Sciatic nerve (tissue), 2 donors: ENCODE data around the gene CPB2. TPM values are rescaled to one million over a fixed set of nuclear protein-coding genes. Genes with fewer than 3 reads are reported as not detected.

Source experiments
- ATAC-seq: fragments of 200-7000 bp; cut with Tn5 transposase; one replicate; pipeline ENCODE4 v1.9.1; 2020; ENCODE audit warnings: mild to moderate bottlenecking, moderate library complexity
- DNase-seq: peaks from one replicate; pipeline ENCODE4 v3.0.0-alpha.2; 2020; ENCODE audit warnings: low spot score
- intact Hi-C: fragments of 100-400 bp; cut with DNase I; formaldehyde crosslinking; loops from one replicate; pipeline ENCODE4 v1.14.2; 2022
- total RNA-seq: library from RNA; stranded (reverse); fragmentation: NEBNext Ultra II Directional; extraction: Animal tissue kit (Norgen Biotek cat#: 25700); gene quantifications from one replicate; pipeline ENCODE4 v1.2.1, GENCODE V29; 2021
- donor health status: DM: no; HTN: no; CAD: no.
- donor health status: DM: no; HTN: no; CAD: no.

The CPB2 gene
- total RNA-seq, 1 donor from 2014 or later: not detected

GRCh38 chr13:46059405-46059804, 45.4 kb downstream of the CPB2 start:
- DNase-seq: no peak
- ATAC-seq: no peak
- intact Hi-C loops: no loop called here

- ATAC-seq (no peak), DNase-seq (no peak)
- intact Hi-C loops: no loop called here
Measured at GRCh38 chr13:46058268-46058667, 46.6 kb downstream of the CPB2 start.

DNA sequence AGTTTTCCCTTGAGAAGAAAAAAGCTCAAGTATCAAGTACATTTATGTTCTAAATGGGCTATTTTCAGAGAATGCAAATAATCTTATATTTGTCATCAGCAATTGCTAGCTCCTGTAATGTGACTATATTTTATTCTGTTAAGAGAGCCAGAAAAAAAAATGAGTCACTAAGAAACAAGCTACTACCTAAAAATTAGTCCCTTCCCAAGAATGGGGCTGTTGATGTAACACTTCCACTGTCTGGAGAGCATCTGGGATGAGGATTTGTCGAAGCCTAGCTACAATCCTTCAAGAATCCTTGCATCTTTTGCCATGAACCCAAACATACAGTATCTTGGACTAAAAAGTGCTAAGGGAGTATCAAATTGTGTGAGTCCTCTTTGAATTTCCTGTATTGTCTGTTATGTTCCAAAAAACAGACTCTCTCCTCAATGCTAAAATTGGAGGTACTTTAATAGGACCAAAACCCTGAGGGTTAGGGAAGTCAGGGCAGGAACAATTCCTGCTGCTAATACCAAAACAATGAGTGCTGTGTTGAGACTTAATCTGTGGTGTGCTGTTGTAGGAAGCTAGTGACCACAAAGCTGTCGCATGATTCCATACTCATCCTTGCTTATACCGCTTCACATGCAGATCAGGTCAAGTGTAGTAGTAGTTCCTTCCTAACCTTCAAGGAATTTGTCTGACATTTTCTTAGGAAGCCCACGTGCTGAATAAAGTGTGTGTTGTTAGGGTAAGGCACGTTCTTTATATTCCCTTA, 47.4 kb downstream of the CPB2 start:
- intact Hi-C loops: no loop called here
- ATAC-seq (no peak), DNase-seq (no peak)

GRCh38 chr13:46053162-46054012, 51.4 kb downstream of the CPB2 start:
- no peak for ATAC-seq
- intact Hi-C loops: no loop called here
- DNase-seq: no peak

DNA sequence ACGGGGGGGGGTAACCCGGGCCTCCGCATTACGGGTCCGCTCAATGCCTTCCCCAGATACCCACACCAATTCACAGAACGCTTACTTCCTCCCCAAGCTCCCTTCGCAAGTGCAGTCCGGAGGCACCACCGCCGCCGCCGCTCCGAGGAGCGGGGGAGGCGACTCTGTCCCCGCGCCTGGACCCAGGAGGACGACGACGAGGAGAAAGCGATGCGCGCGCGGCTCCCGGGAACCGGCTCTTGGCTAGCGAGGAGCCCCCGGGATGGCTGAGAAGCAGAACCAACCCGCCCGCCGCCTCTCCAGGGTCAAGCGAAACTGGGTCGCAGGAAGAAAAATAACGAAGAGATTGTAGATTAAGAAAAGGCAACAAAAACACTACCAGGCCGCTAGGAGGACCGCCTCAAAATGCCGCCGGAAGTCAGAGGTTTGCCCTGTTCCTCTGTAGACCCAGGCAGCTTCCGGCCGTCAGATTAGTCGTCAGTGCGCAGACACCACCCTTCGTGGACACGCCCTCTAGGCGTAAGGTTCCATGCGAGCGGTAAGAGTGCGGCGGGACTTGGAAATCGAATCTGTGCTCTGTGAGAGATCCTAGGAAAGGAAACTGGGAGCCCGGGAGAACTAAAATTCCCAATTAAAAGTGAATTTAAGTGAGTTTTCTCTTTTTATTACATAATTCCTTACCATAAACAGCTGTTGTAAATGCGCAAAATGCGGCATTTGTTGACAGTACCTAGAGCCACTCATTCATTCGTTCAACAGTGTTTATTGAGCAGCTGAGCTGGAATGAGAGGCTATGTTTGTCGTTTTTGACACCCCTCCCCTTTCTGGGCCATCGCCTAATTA, 52.3 kb downstream of the CPB2 start, which contains the start of gene ZC3H13:
ZC3H13 (minus strand) TSS at position 428 of the 843 bp plus-strand sequence. CDS start 7,239 bp downstream, outside the sequence.
- intact Hi-C loops: no loop called here
- peak; percentile 94 for DNase-seq
- peak; percentile 100 for ATAC-seq

DNA sequence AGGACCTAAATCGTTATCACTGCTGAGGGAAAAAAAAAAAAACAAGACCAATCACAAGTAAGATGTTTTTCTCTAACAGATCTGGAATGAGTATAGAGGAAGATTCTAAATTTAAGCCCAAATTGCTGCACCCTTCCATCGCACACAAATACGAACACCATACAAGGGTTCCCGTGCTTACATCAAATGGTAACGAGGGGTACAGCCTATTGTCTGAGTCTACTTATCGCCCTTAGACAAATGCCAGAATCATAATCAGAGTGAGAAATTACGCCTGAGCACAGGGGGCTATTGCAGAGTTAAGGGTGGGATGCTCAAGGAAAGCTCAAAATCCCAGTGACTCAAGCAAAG, 52.9 kb downstream of the CPB2 start:
- intact Hi-C loops: no loop called here
- DNase-seq (no peak), ATAC-seq (peak; percentile 35)

DNA sequence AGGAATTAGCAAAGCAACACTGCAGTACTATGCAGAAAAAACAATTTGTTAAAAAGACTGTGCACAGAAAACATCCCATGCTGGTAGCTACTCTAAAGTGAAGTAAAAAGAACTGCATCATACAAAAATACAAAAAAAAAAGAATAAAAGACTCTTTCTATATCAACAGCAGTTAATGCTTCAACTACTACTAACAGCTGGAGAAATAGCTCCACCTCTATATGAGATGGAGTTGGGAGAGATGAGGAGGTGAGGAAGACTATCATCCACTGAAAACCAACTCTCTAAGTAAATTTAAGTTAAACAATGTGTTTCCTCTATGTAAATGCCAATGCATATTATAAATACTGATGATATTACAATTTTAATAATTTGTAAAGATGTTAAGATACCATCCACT, 54.1 kb downstream of the CPB2 start:
- no peak for DNase-seq
- no peak for ATAC-seq

GRCh38 chr13:46045424-46045823, 59.4 kb downstream of the CPB2 start:
- DNase-seq (no peak), ATAC-seq (no peak)
- intact Hi-C loops: no loop called here

More for the DNA sequence above, 54.1 kb downstream of the CPB2 start:
- intact Hi-C loops: no loop called here

DNA sequence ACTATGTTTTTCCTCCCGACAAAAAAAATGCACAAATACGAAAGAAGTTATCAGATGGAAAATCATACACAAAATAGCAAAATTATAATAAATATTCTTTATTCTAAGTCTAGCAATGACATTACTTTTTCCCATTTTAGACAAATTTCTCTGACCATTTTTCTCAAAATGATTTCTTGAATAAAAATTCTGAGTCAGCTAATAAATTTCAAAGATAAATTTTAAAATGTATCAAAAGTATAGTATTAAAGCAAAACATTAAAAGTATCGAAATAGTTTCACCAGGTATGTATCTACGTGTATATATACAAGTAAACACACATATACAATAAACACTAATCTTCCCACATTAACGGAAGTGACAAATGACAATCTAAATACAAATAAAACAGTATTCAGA, 61.2 kb downstream of the CPB2 start:
- no peak for DNase-seq
- ATAC-seq: no peak
- intact Hi-C loops: no loop called here

DNA sequence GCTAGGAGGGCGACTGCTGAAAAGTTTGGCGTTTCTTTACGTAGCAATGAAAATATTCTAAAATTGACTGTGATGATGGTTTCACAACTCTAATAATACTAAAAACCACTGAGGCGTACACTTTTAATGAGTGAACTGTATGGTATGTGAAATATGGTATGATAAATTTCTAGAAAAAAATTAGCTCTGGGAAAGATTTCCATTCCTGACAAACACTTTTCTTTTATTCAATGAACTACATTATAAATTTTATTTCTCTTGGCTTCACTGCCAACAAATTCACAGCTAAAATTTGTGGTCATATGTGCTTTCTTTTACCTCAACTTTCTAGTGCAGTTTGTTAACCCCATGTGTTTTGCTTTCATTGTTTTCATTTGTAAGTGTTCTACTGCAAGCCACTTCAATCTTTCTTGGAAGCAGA, 63.4 kb downstream of the CPB2 start:
- ATAC-seq (no peak), DNase-seq (no peak)
- intact Hi-C loops: no loop called here

DNA sequence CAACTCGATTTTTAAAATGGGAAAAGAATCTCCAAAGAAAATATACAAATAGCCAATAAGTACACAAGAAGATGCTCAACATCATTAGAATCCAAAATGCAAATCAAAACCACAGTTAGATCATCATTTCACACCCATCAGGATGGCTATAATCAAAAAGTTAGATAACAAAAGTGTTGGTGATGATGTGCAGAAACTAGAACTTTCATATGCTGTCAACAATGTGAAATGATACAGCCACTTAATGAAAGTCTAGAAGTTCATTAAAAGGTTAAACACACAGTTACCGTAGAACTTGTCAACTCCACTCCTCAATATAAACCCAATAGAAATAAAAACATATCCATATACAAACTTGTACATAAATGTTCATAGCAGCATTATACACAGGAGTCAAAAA, 64.1 kb downstream of the CPB2 start:
- no peak for ATAC-seq
- intact Hi-C loops: no loop called here
- no peak for DNase-seq

DNA sequence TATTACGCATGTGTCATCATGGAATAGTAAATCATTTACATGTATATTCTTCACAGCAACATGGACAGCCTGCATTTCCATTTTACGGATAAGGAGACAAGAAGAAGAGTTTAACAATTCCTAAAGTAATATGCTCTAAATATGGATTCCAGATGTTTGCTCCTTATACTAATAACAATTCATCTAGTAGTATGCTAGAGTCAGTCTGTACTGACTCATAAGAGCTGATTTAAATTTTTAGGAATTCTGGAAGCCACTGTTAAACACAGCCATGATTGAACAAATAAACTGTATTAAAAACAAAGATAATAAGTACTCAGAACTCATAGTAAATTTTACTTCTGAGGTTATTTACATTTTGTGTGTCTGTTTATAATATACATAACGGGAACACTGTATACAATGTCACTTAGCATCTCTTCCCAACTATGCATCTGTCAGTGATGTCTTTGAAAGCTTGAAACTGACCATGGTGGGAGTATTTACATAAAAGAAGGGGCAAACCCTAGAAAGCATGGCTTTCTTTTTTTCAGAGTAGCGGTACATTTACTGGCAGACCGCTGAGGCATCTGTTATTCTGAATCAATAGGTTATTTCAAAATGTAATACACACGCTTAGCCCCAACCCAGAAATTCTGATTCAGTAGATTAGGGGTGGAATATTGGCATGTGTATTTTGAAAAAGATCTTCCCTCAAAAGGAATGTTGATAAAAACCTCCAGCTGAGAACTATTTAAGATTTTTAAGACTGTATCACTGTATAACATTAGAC, 65.2 kb downstream of the CPB2 start:
- ATAC-seq (no peak), DNase-seq (no peak)
- intact Hi-C loops: no loop called here

- no peak for DNase-seq
- intact Hi-C loops: no loop called here
- no peak for ATAC-seq
Measured at GRCh38 chr13:46038296-46038695, 66.5 kb downstream of the CPB2 start.

GRCh38 chr13:46035066-46035465, 69.8 kb downstream of the CPB2 start:
- intact Hi-C loops: no loop called here
- no peak for ATAC-seq

GRCh38 chr13:46032341-46032740, 72.5 kb downstream of the CPB2 start:
- intact Hi-C loops: no loop called here
- DNase-seq: no peak
- no peak for ATAC-seq

More at GRCh38 chr13:46035066-46035465, 69.8 kb downstream of the CPB2 start:
- no peak for DNase-seq

DNA sequence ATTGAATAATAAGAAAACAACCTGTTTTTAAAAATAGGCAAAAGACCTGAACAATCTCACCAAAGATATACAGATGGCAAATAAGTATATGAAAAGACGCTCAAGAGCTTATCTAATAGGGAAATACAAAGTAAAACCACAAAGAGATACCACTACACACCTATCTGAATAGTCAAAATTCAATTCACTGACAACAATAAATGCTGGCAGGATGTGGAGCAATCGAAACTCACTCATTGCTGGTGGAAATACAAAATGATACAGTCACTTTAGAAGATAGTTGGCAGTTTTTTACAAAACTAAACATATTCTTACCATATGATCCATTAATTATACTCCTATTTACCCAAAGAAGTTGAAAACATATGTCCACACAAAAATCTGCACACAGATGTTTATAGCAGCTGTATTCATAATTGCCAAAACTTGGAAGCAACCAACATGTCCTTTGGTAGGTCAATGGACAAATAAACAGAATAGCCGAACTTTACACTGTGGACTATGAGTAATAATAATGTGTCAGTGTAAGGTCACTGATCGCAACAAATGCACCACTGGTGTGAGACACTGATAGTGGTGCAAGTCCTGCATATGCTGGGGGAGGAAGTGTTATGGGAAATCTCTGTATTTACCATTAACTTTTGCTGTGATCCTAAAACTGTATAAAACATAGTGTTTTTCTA, 73.1 kb downstream of the CPB2 start:
- DNase-seq: no peak
- no peak for ATAC-seq
- intact Hi-C loops: no loop called here

DNA sequence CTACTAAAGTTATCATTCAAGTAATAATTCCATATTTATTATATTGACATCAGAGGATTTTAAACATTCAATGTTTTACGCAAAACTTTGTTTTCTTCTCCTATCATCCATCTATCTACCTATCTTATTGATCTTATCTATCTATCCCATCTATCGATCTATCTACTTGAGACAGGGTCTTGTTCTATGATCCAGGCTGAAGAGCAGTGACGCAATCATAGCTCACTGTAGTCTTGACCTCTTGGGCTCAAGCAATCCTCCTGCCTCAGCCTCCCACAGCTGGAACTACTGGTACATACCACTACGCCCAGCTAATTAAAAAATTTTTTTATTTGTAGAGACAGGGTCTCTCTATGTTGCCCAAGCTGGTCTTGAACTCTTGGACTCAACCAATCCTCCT, 79.7 kb downstream of the CPB2 start:
- no peak for DNase-seq
- intact Hi-C loops: no loop called here

GRCh38 chr13:46022481-46022880, 82.4 kb downstream of the CPB2 start:
- intact Hi-C loops: no loop called here
- no peak for DNase-seq

More for the DNA sequence above, 79.7 kb downstream of the CPB2 start:
- no peak for ATAC-seq

More at GRCh38 chr13:46022481-46022880, 82.4 kb downstream of the CPB2 start:
- no peak for ATAC-seq
